ENCODE measurements around the gene IFIT1B. TPM values are rescaled to one million over a fixed set of nuclear protein-coding genes. Genes with fewer than 3 reads are reported as not detected.

IFIT1B gene
- total RNA-seq, 3 donors from 2014 or later (not counting 1 experiment from before 2014, with no cell fraction given) = not detected

GRCh38 chr10:89398003-89398749, 20.3 kb downstream of the IFIT1B start:
- DNase-seq (no peak), ATAC-seq (no peak)
- Mint-ChIP-seq H3K4me3 (no peak overlapping the region), H3K9me3 (no peaks in the 10 kb centered on the region), H3K27me3 (ENCODE audit: low read depth in 2 of 2) (no peaks in the 10 kb centered on the region), H3K4me1 (peaks cover 7% of the 10 kb centered on the region in 2 donors), H3K27ac (no peak overlapping the region), H3K36me3 (peaks cover 7% of the 10 kb centered on the region)
- H3K36me3 ChIP-seq (ENCODE audit: control insufficient read depth, insufficient read depth, low read length) = peaks cover 5% of the 10 kb centered on the region
- no peaks in the 10 kb centered on the region for H3K9me3 ChIP-seq (ENCODE audit: control insufficient read depth, insufficient read depth, low read length)
- WGBS (ENCODE audit: insufficient coverage) = 95% methylated on average over 4 of the region's 5 CpGs
- no peak for TF ChIP-seq CTCF (IDR thresholded peaks at IDR 0.05)
- H3K4me1 ChIP-seq (ENCODE audit: control insufficient read depth, insufficient read depth, low read length) = peaks cover 4% of the 10 kb centered on the region
- no peak overlapping the region for H3K27ac ChIP-seq (ENCODE audit: low read length)
- intact Hi-C loops (cut with micrococcal nuclease) = no loop called here
- no peaks in the 10 kb centered on the region for H3K27me3 ChIP-seq (ENCODE audit: control insufficient read depth, insufficient read depth, low read length)
- H3K4me3 ChIP-seq (ENCODE audit: low read length) = no peak overlapping the region

- no peak for ATAC-seq
- no peak overlapping the region for H3K27ac ChIP-seq (ENCODE audit: low read length)
These were observed 22.1 kb downstream of the IFIT1B start for GRCh38 chr10:89399956-89400355.

GRCh38 chr10:89403043-89403442, 25.2 kb downstream of the IFIT1B start:
- Mint-ChIP-seq H3K27me3 (ENCODE audit: low read depth in 2 of 2) (no peaks in the 10 kb centered on the region), H3K27ac (no peak overlapping the region), H3K36me3 (peaks cover 7% of the 10 kb centered on the region), H3K9me3 (no peaks in the 10 kb centered on the region), H3K4me1 (no peaks in the 10 kb centered on the region), H3K4me3 (no peak overlapping the region)
- TF ChIP-seq CTCF (IDR thresholded peaks at IDR 0.05) = no peak
- DNase-seq (no peak), ATAC-seq (no peak)
- intact Hi-C loops (cut with micrococcal nuclease) = no loop called here
- Histone ChIP-seq H3K9me3 (ENCODE audit: control insufficient read depth, insufficient read depth, low read length) (no peaks in the 10 kb centered on the region), H3K4me1 (ENCODE audit: control insufficient read depth, insufficient read depth, low read length) (no peaks in the 10 kb centered on the region), H3K27ac (ENCODE audit: low read length) (no peak overlapping the region), H3K36me3 (ENCODE audit: control insufficient read depth, insufficient read depth, low read length) (peaks cover 6% of the 10 kb centered on the region), H3K27me3 (ENCODE audit: control insufficient read depth, insufficient read depth, low read length) (no peaks in the 10 kb centered on the region), H3K4me3 (ENCODE audit: low read length) (no peak overlapping the region)
- 64% methylated on average over 1 of the region's 2 CpGs for WGBS (ENCODE audit: insufficient coverage)

More at GRCh38 chr10:89399956-89400355, 22.1 kb downstream of the IFIT1B start:
- Mint-ChIP-seq H3K36me3 (peaks cover 7% of the 10 kb centered on the region), H3K27ac (no peak overlapping the region), H3K9me3 (no peaks in the 10 kb centered on the region), H3K4me3 (no peak overlapping the region), H3K27me3 (ENCODE audit: low read depth in 2 of 2) (no peaks in the 10 kb centered on the region), H3K4me1 (peaks cover 5% of the 10 kb centered on the region in 2 donors)
- intact Hi-C loops (cut with micrococcal nuclease) = no loop called here
- WGBS (ENCODE audit: insufficient coverage) = 100% methylated on average over 1 of the region's 1 CpG
- no peak for TF ChIP-seq CTCF (IDR thresholded peaks at IDR 0.05)
- Histone ChIP-seq H3K4me3 (ENCODE audit: low read length) (no peak overlapping the region), H3K9me3 (ENCODE audit: control insufficient read depth, insufficient read depth, low read length) (no peaks in the 10 kb centered on the region), H3K4me1 (ENCODE audit: control insufficient read depth, insufficient read depth, low read length) (no peaks in the 10 kb centered on the region), H3K36me3 (ENCODE audit: control insufficient read depth, insufficient read depth, low read length) (peaks cover 6% of the 10 kb centered on the region), H3K27me3 (ENCODE audit: control insufficient read depth, insufficient read depth, low read length) (no peaks in the 10 kb centered on the region)
- no peak for DNase-seq
